Stimulated activated CD8-positive, alpha-beta memory T cell treated with anti-CD3 and anti-CD28 coated beads, Interleukin-4, amount 100 ng/mL, for 1 hour (primary cell): ENCODE measurements around the gene LMOD1.
"Not testable (repeated sequence)": the region's sequence is repeated elsewhere in the genome, so short reads cannot be mapped to it uniquely, and the experiment has no call there.

Experiments used
- DNase-seq, 2 donors: peaks; one replicate each; pipeline ENCODE4 v3.0.0-alpha.2; 2020; ENCODE audit warnings: low read depth in 2 of 2, low spot score in 1 of 2

Gene LMOD1

GRCh38 chr1:201949491-201949890, 3.1 kb upstream of the LMOD1 start:
- DNase-seq: no peak

- DNase-seq: no peak
Observed at GRCh38 chr1:201947697-201948008, 1.3 kb upstream of the LMOD1 start.

- DNase-seq: no peak
Observed at GRCh38 chr1:201945863-201946223, 505 bp downstream of the LMOD1 start.

- DNase-seq: no peak
Observed at GRCh38 chr1:201945157-201945556, 1.2 kb downstream of the LMOD1 start.

GRCh38 chr1:201944639-201945038, 1.7 kb downstream of the LMOD1 start:
- DNase-seq: no peak

- DNase-seq: no peak
Observed at GRCh38 chr1:201944002-201944401, 2.3 kb downstream of the LMOD1 start.

GRCh38 chr1:201942129-201942495, 4.2 kb downstream of the LMOD1 start:
- DNase-seq: no peak

GRCh38 chr1:201941420-201942128, 4.8 kb downstream of the LMOD1 start:
- DNase-seq: no peak

- DNase-seq: not testable (repeated sequence)
Observed at GRCh38 chr1:201940316-201940715, 6.0 kb downstream of the LMOD1 start.

- no peak for DNase-seq
Observed at GRCh38 chr1:201939574-201939973, 6.8 kb downstream of the LMOD1 start.

- no peak for DNase-seq
Observed at GRCh38 chr1:201939148-201939547, 7.2 kb downstream of the LMOD1 start.

- no peak for DNase-seq
Observed at GRCh38 chr1:201938440-201939035, 7.8 kb downstream of the LMOD1 start.

- no peak for DNase-seq
Observed at GRCh38 chr1:201937624-201938213, 8.6 kb downstream of the LMOD1 start.

- DNase-seq: no peak
Observed at GRCh38 chr1:201933840-201934430, 12.4 kb downstream of the LMOD1 start.

GRCh38 chr1:201930803-201931202, 15.5 kb downstream of the LMOD1 start:
- DNase-seq: no peak

- no peak for DNase-seq
Observed at GRCh38 chr1:201930137-201930536, 16.2 kb downstream of the LMOD1 start.

- no peak for DNase-seq
Observed at GRCh38 chr1:201928266-201928665, 18.1 kb downstream of the LMOD1 start.

- no peak for DNase-seq
Observed at GRCh38 chr1:201925981-201926645, 20.2 kb downstream of the LMOD1 start.

GRCh38 chr1:201925301-201925567, 21.1 kb downstream of the LMOD1 start:
- DNase-seq: no peak

GRCh38 chr1:201921952-201922558, 24.3 kb downstream of the LMOD1 start:
- DNase-seq: no peak

GRCh38 chr1:201918343-201918742, 28.0 kb downstream of the LMOD1 start:
- no peak for DNase-seq
